NT2/D1 (cell line): Measurements from ENCODE around the gene IFNGR2.

Source experiments
- SUZ12 ChIP-seq: IDR thresholded peaks from 2 replicates; pipeline ENCODE4 v1.6.1; 2011; ENCODE audit not compliant: insufficient read length, insufficient read depth; ENCODE audit errors: extremely low read depth
- YY1 ChIP-seq: IDR thresholded peaks from 2 replicates; pipeline ENCODE4 v1.6.1; 2011; ENCODE audit not compliant: insufficient read length, insufficient read depth
- ZNF274 ChIP-seq: IDR thresholded peaks from 2 replicates; pipeline ENCODE4 v1.6.1; 2011; ENCODE audit warnings: mild to moderate bottlenecking, low read depth, low read length

- TF ChIP-seq YY1, result no peak
- no peak for TF ChIP-seq ZNF274
- TF ChIP-seq SUZ12, result no peak
These were observed 40.0 kb downstream of the IFNGR2 start for GRCh38 chr21:33443194-33443593.
